Fibroblast of skin of abdomen (primary cell): ENCODE data around the gene ARID3C.

Experiments
- DNase-seq: peaks from one replicate; pipeline ENCODE4 v3.0.0-alpha.2; 2013

ARID3C gene

DNA sequence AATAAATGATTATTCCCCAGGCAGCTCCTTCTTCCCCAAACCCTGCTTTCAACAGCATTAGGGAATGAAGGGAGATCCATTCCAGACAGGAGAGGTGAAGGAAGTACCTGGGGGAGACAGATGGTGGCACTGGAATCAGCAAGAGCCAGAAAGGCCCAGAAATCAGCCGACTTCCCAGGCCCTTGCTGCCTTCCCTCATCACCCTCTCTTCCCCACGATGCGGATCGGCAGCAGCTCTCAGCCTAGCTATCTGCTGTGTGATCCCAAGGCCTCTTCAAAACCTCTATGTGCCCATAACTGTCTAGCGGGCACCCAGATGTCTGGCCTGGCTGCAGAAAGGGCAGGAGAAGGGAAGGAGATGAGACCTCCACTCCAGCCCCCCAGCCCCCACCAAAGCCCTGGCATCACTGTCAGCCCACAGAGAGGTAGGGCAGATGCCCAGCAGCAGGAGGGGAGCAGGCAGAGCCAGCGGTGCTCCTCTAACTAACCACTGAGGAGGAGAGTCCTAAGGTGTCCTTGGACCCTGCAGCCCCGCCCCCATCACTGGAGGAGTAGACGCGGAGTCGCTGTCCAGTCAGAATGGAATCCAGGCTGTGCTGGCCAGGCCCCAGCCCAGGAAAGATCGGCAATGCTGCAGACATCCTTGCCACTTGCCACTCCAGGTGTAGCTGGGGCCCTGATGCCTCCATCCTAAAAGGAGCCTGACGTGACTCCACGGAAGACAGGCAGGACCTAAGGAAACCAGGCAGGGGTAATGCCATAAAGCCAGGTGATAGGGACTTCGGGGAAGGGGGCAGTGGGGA, 52.1 kb downstream of the ARID3C start:
- DNase-seq = no peak

DNA sequence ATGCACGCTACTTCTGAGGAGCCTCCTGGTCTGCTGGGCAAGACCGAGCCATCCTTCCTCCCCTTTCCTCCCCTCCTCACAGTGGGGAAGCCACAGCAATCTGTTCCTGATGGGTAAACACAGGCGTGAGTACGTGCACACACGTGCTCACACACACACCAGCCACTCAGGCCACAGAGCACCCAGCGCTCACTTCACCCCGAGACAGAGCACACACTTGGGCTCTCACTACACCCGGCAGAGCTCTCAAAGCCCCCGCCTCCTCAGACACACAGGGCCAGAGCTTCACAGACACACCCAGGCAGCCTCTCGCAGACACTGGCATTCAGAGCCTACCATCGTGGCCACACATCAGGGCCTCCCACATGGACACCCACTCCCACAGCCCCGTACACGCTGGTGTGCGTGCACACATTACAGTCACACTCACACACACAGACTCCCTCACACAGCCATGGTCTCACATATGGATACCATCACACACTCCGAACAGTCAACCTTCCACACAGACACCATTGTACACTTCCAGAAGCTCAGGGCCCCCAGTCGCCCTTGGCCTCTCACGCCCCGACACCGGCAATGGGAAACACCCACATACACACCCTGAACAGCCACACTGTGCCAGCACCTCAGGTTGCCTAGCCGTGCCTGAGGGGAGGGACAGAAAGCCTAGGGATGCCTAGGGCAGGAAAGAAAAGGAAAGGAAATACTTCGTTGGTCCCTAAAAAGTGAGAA, 52.8 kb downstream of the ARID3C start:
- DNase-seq = no peak

DNA sequence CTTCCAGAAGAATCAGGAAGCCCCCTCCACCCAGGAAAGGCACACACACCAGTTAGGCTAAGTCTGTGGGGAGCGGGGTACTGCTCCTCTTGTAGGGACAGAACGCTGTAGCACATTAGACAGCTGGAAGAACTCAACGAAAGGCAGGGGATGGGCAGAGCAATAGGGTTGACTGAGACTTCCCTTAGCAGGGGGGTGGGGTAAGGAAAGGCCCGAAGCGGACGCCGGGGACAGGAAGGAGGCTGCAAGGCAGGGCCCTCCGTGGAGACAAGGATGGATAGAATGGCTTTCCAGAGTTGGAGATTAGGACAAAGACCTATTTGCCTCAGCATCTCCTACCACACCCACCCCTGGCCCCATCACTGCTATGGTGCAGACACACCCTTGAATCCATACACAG, 53.6 kb downstream of the ARID3C start:
- no peak for DNase-seq

DNA sequence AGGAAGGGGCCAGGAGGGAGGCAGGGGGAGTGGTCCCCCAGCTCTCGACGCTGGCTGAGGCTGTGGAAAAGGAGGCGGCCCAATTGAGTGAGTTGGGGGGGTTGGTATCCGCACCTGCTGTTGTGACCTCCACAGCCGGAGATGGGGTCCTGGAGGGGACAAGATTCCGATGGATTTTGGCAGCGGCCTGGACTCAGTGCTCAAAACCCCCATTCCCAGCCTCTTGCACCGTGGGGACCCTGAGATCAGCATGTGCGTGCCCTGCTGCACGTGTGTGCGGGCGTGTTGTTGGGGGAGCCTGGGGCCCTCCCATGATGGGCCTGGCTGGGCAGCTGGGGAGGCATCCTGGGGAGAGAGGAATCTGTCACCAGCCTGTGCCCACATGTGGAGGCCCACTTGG, 54.3 kb downstream of the ARID3C start:
- no peak for DNase-seq

GRCh38 chr9:34573599-34574325, 55.1 kb downstream of the ARID3C start:
- DNase-seq = no peak

DNA sequence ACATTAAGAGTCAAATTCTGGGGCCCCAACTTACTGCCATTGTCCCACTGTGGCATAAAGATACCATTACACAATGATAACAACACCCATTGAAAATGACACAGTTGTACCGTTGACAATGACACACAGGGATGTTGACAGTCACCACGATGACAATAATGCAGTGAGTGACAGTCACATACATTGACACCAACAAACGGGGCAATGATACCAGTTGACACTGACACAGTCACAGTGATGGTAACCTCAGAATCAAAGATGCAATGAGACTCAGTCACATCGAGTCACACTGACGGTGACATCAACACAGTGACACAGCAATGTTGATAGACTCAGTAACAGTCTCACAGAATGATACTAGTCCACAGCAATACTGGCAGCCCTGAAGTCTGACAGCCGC, 56.2 kb downstream of the ARID3C start:
- no peak for DNase-seq

GRCh38 chr9:34572092-34572491, 56.8 kb downstream of the ARID3C start:
- no peak for DNase-seq

DNA sequence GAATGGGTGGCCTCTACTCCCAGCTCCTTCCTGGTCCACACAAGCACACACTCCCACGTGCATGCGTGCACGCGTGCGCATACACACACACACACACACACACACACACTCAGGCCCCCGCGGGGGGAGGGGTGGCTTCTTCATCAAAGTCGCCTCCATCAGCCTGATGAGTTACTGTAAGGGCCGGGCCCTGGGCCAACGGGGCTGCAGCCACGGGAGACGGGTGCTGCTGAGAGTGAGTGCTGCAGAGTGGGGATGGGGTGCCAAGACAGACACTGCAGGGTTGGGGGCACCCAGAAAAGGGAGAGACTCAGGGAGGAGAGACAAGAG, 57.4 kb downstream of the ARID3C start:
- DNase-seq = peak; percentile 31
